SK-N-SH (cell line): ENCODE data around the gene SIDT1. TPM values are rescaled to one million over a fixed set of nuclear protein-coding genes. Genes with fewer than 3 reads are reported as not detected.

Source experiments
- CTCF ChIA-PET: fragments of 300-600, 350-600 bp; formaldehyde crosslinking; extraction: SDS; loops from one replicate; lab custom pipeline; 2021; lab: Yijun Ruan, JAX
- POLR2A ChIA-PET: fragments of 350-600 bp; sonication (Branson Sonifier 250); formaldehyde crosslinking; extraction: SDS; loops from one replicate; lab custom pipeline; 2020; ENCODE audit warnings: antibody characterized with exemption, inconsistent platforms; lab: Yijun Ruan, JAX
- DNase-seq: peaks from one replicate; pipeline ENCODE4 v3.0.0; 2012
- H2AFZ ChIP-seq: fragments of 200-600 bp; sonication (generic); 2 replicates; pipeline ENCODE4 v1.8.1; 2016; ENCODE audit warnings: antibody characterized with exemption, mild to moderate bottlenecking, low read depth
- H3F3A ChIP-seq: fragments of 200-600 bp; sonication (generic); replicated peaks from 2 replicates; pipeline ENCODE3; 2016; ENCODE audit warnings: antibody characterized with exemption, mild to moderate bottlenecking; ENCODE audit not compliant: insufficient read depth
- H3K27ac ChIP-seq, 2 experiments: fragments of 200-500 bp in 1 of 2; fragments of 200-600 bp in 1 of 2; sonication (Bioruptor generic) in 1 of 2; sonication (generic), shearing (Covaris generic) in 1 of 2; 2 replicates each; pipeline versions ENCODE4 v1.5.1 to v1.6.1; 2014 to 2016; ENCODE audit warnings: low read depth in 2 of 2, inconsistent platforms in 1 of 2, low read length in 1 of 2, mild to moderate bottlenecking in 1 of 2, mixed read lengths in 1 of 2
- H3K27me3 ChIP-seq: fragments of 200-600 bp; sonication (generic), shearing (Covaris generic); 2 replicates; pipeline ENCODE4 v1.6.1; 2016; ENCODE audit warnings: mixed run types; ENCODE audit not compliant: insufficient read depth
- H3K36me3 ChIP-seq, 2 experiments: fragments of 200-500 bp in 1 of 2; fragments of 200-600 bp in 1 of 2; sonication (Bioruptor generic) in 1 of 2; sonication (generic) in 1 of 2; replicated peaks in 1 of 2; 2 replicates each; pipeline versions ENCODE3 to v1.5.1; 2014 to 2016; ENCODE audit warnings: low read length in 1 of 2, mild to moderate bottlenecking in 1 of 2; ENCODE audit not compliant: insufficient read depth in 2 of 2, control insufficient read depth in 1 of 2
- H3K4me1 ChIP-seq, 2 experiments: fragments of 200-500 bp in 1 of 2; fragments of 200-600 bp in 1 of 2; sonication (Bioruptor generic) in 1 of 2; sonication (generic), shearing (Covaris generic) in 1 of 2; 2 replicates each; pipeline versions ENCODE4 v1.5.1 to v1.6.1; 2014 to 2016; ENCODE audit warnings: low read depth in 1 of 2, low read length in 1 of 2, mixed run types in 1 of 2; ENCODE audit not compliant: insufficient read depth in 2 of 2, control insufficient read depth in 1 of 2
- H3K4me2 ChIP-seq: fragments of 200-600 bp; sonication (generic), shearing (Covaris generic); 2 replicates; pipeline ENCODE4 v1.6.1; 2017; ENCODE audit warnings: mixed run types
- H3K4me3 ChIP-seq, 2 experiments: fragments of 200-500 bp in 1 of 2; fragments of 200-600 bp in 1 of 2; sonication (Bioruptor generic) in 1 of 2; sonication (generic), shearing (Covaris generic) in 1 of 2; 2 replicates each; pipeline versions ENCODE4 v1.5.1 to v1.8.1; 2014 to 2016; ENCODE audit warnings: low read depth in 2 of 2, inconsistent platforms in 1 of 2, low read length in 1 of 2, mild to moderate bottlenecking in 1 of 2, mixed read lengths in 1 of 2, moderate library complexity in 1 of 2
- H3K79me2 ChIP-seq: fragments of 200-600 bp; sonication (generic); 2 replicates; pipeline ENCODE4 v1.8.1; 2017; ENCODE audit warnings: mild to moderate bottlenecking; ENCODE audit not compliant: insufficient read depth
- H3K9ac ChIP-seq: fragments of 200-600 bp; sonication (generic); 2 replicates; pipeline ENCODE4 v1.6.1; 2017; ENCODE audit warnings: mixed run types
- H3K9me2 ChIP-seq: fragments of 200-600 bp; sonication (generic); 2 replicates; pipeline ENCODE4 v1.6.1; 2017; ENCODE audit warnings: mixed run types
- H3K9me3 ChIP-seq: fragments of 200-600 bp; sonication (generic); 2 replicates; pipeline ENCODE4 v1.6.1; 2017; ENCODE audit warnings: mixed run types, mild to moderate bottlenecking, moderate library complexity
- H4K20me1 ChIP-seq: fragments of 200-600 bp; sonication (generic); 2 replicates; pipeline ENCODE4 v1.6.1; 2017; ENCODE audit warnings: mild to moderate bottlenecking, mixed run types; ENCODE audit not compliant: insufficient read depth
- CHD2 ChIP-seq: fragments of 150-350 bp; IDR thresholded peaks from 2 replicates; pipeline ENCODE4 v1.6.1; 2018; ENCODE audit warnings: low read length; ENCODE audit not compliant: partially characterized antibody
- CTCF ChIP-seq: fragments of 200-600 bp; sonication (generic); IDR thresholded peaks from 2 replicates; pipeline ENCODE4 v1.6.1; 2017; ENCODE audit warnings: antibody characterized with exemption, mild to moderate bottlenecking, moderate library complexity
- ELF1 ChIP-seq: IDR thresholded peaks from 2 replicates; pipeline ENCODE4 v1.4.0; 2012
- FOXM1 ChIP-seq: IDR thresholded peaks from 2 replicates; pipeline ENCODE4 v1.4.0; 2012; ENCODE audit warnings: low read depth, mild to moderate bottlenecking
- GABPA ChIP-seq: IDR thresholded peaks from 2 replicates; pipeline ENCODE4 v1.4.0; 2012; ENCODE audit warnings: low read depth, mild to moderate bottlenecking
- JUND ChIP-seq: IDR thresholded peaks from 2 replicates; pipeline ENCODE4 v1.4.0; 2012
- NFIC ChIP-seq: IDR thresholded peaks from 2 replicates; pipeline ENCODE4 v1.4.0; 2012; ENCODE audit warnings: borderline replicate concordance
- PBX3 ChIP-seq: IDR thresholded peaks from 2 replicates; pipeline ENCODE4; 2012
- RAD21 ChIP-seq: IDR thresholded peaks from 2 replicates; pipeline ENCODE4 v1.6.1; 2012; ENCODE audit warnings: mild to moderate bottlenecking, low read length
- SMC3 ChIP-seq: IDR thresholded peaks from 2 replicates; pipeline ENCODE4 v1.6.1; 2012; ENCODE audit warnings: low read depth, low read length, improper control_type of control experiment
- WGBS: methylation state at CpG from one replicate; pipeline ENCODE4 v1.1.6; 2017; ENCODE audit warnings: low lambda C conversion rate; 5-methylcytosine and 5-hydroxymethylcytosine counted together
- polyA plus RNA-seq, 3 experiments: library from polyadenylated mRNA; depleted of rRNA; stranded (reverse); fragments of >200 nt; gene quantifications; 2 replicates each; pipeline ENCODE4 v1.2.3, GENCODE V29; 2012

SIDT1 gene
- polyA plus RNA-seq, 1 of the 3 experiments (the other 2 are of a cell fraction) = 0.02 TPM

- no peak overlapping the region for H2AFZ ChIP-seq
- no peaks in the 10 kb centered on the region for H3K27me3 ChIP-seq
- ChIA-PET POLR2A (no interaction called here), CTCF (interaction anchor here (1.3 kb wide), 1 partner anchor 8 kb away, joined by 5 read pairs; no protein-coding TSS in a partner anchor)
- WGBS = 89% methylated on average over 8 of the region's 8 CpGs
- H3K4me1 ChIP-seq = no peaks in the 10 kb centered on the region
- DNase-seq = no peak
- H3K4me2 ChIP-seq = no peak overlapping the region
- no peaks in the 10 kb centered on the region for H4K20me1 ChIP-seq
- no peak overlapping the region for H3K9ac ChIP-seq
- H3K27ac ChIP-seq = no peak overlapping the region
- no peaks in the 10 kb centered on the region for H3K9me3 ChIP-seq
- H3K9me2 ChIP-seq = no peaks in the 10 kb centered on the region
- H3F3A ChIP-seq = no peaks in the 10 kb centered on the region
- H3K36me3 ChIP-seq = peaks cover 20 to 25% of the 10 kb centered on the region in 2 experiments
- no peaks in the 10 kb centered on the region for H3K79me2 ChIP-seq
- H3K4me3 ChIP-seq = no peak overlapping the region
- TF ChIP-seq JUND = no peak
- TF ChIP-seq CHD2 = no peak
- TF ChIP-seq PBX3 = no peak
- no peak for TF ChIP-seq NFIC
- no peak for TF ChIP-seq ELF1
Measured at GRCh38 chr3:113485161-113485609, 47.2 kb upstream of the SIDT1 start.

GRCh38 chr3:113495035-113495434 lies 37.3 kb upstream of the SIDT1 start:
- H3K9ac ChIP-seq = no peak overlapping the region
- no peaks in the 10 kb centered on the region for H3K4me1 ChIP-seq
- H3K36me3 ChIP-seq = peaks cover 3 to 46% of the 10 kb centered on the region in 2 experiments
- CTCF ChIA-PET = interaction anchor here (0.7 to 4.8 kb wide), 10 partner anchors 19 to 347 kb away, joined by 3 to 30 read pairs (median 4); partner anchors contain the start of gene SPICE1
- H3K79me2 ChIP-seq = no peaks in the 10 kb centered on the region
- POLR2A ChIA-PET = interaction anchor here (0.6 kb wide), 1 partner anchor 292 kb away, joined by 3 read pairs; no protein-coding TSS in a partner anchor
- H3K27me3 ChIP-seq = no peaks in the 10 kb centered on the region
- H3K9me3 ChIP-seq = no peaks in the 10 kb centered on the region
- TF ChIP-seq GABPA (no peak), RAD21 (peak; percentile 61), SMC3 (peak; percentile 54), CTCF (peak; percentile 59), FOXM1 (no peak)
- TF ChIP-seq, all 33 proteins: peak for 3
- Histone ChIP-seq H4K20me1 (no peaks in the 10 kb centered on the region), H3K9me2 (no peaks in the 10 kb centered on the region), H2AFZ (no peak overlapping the region), H3K27ac (no peak overlapping the region), H3K4me2 (no peak overlapping the region), H3F3A (peaks cover 9% of the 10 kb centered on the region), H3K4me3 (no peak overlapping the region)
- WGBS = 90% methylated on average over 2 of the region's 2 CpGs
- DNase-seq = no peak
